Activated CD8-positive, alpha-beta memory T cell treated with anti-CD3 and anti-CD28 coated beads, Interleukin-2, amount 50 U/mL, for 24 hours (primary cell): ENCODE data around the gene ZNF614.
"Not testable (repeated sequence)": the region's sequence is repeated elsewhere in the genome, so short reads cannot be mapped to it uniquely, and the experiment has no call there.

Source experiments
- DNase-seq: peaks from one replicate; pipeline ENCODE4 v3.0.0-alpha.2; 2020; ENCODE audit errors: extremely low read depth

ZNF614 gene

GRCh38 chr19:51986309-51987291 is 41.6 kb downstream of the ZNF614 start, which contains the start of gene ZNF350:
Gene ZNF350 (minus strand): TSS chr19:51986840. CDS start chr19:51974360, 12,480 bp downstream.
- DNase-seq, result peak; percentile 75

- DNase-seq, result no peak
Measured at GRCh38 chr19:51983361-51983760, 44.8 kb downstream of the ZNF614 start.

GRCh38 chr19:51980926-51981325 is 47.3 kb downstream of the ZNF614 start:
- not testable (repeated sequence) for DNase-seq

- no peak for DNase-seq
Measured at GRCh38 chr19:51980116-51980736, 48.0 kb downstream of the ZNF614 start.

- no peak for DNase-seq
Measured at GRCh38 chr19:51978882-51979281, 49.3 kb downstream of the ZNF614 start.

- DNase-seq, result no peak
Measured at GRCh38 chr19:51977346-51977745, 50.8 kb downstream of the ZNF614 start.

- DNase-seq, result no peak
Measured at GRCh38 chr19:51976852-51977251, 51.3 kb downstream of the ZNF614 start.

- DNase-seq, result not testable (repeated sequence)
Measured at GRCh38 chr19:51975787-51976186, 52.4 kb downstream of the ZNF614 start.

GRCh38 chr19:51971624-51972023 is 56.6 kb downstream of the ZNF614 start:
- no peak for DNase-seq

GRCh38 chr19:51970718-51971117 is 57.5 kb downstream of the ZNF614 start:
- DNase-seq, result no peak

GRCh38 chr19:51965583-51965982 is 62.6 kb downstream of the ZNF614 start:
- no peak for DNase-seq
